Measurements from ENCODE around the gene RAN.
"Not testable (repeated sequence)": the region's sequence is repeated elsewhere in the genome, so short reads cannot be mapped to it uniquely, and the experiment has no call there.

RAN gene
- 191 to 533 (median 195) reads per million in 4 experiments for total RNA-seq

GRCh38 chr12:130871286-130872178 is at the start of gene RAN:
Gene RAN, plus strand, starts transcription at chr12:130872066. Its CDS starts 528 bp downstream, at chr12:130872594.
- DNase-seq, result peak; percentile 82

GRCh38 chr12:130825771-130826150 is 46.1 kb upstream of the RAN start:
- no peak for DNase-seq

GRCh38 chr12:130826151-130826801 is 45.6 kb upstream of the RAN start:
- DNase-seq, result peak; percentile 66

GRCh38 chr12:130827432-130827831 is 44.4 kb upstream of the RAN start:
- no peak for DNase-seq

GRCh38 chr12:130828895-130829294 is 43.0 kb upstream of the RAN start:
- DNase-seq, result no peak

- DNase-seq, result no peak
These were observed 42.2 kb upstream of the RAN start for GRCh38 chr12:130829391-130830245.

GRCh38 chr12:130830246-130830551 is 41.7 kb upstream of the RAN start:
- DNase-seq, result no peak

- DNase-seq, result no peak
These were observed 40.6 kb upstream of the RAN start for GRCh38 chr12:130831246-130831645.

GRCh38 chr12:130831876-130832405 is 39.9 kb upstream of the RAN start:
- DNase-seq, result no peak

GRCh38 chr12:130832561-130833209 is 39.2 kb upstream of the RAN start:
- DNase-seq, result no peak

- no peak for DNase-seq
These were observed 36.9 kb upstream of the RAN start for GRCh38 chr12:130835011-130835410.

GRCh38 chr12:130835436-130835835 is 36.4 kb upstream of the RAN start:
- no peak for DNase-seq

GRCh38 chr12:130838284-130838950 is 33.4 kb upstream of the RAN start:
- DNase-seq, result no peak

GRCh38 chr12:130838951-130839769 is 32.7 kb upstream of the RAN start, which contains the start of gene STX2:
Gene STX2, minus strand, starts transcription at chr12:130839250. Its CDS starts 151 bp downstream, at chr12:130839099.
- peak; percentile 87 for DNase-seq

GRCh38 chr12:130839770-130840404 is 32.0 kb upstream of the RAN start:
- DNase-seq, result no peak

GRCh38 chr12:130846369-130846768 is 25.5 kb upstream of the RAN start:
- DNase-seq, result no peak

GRCh38 chr12:130847112-130847511 is 24.8 kb upstream of the RAN start:
- DNase-seq, result no peak

GRCh38 chr12:130848105-130848504 is 23.8 kb upstream of the RAN start:
- not testable (repeated sequence) for DNase-seq

- DNase-seq, result not testable (repeated sequence)
These were observed 23.0 kb upstream of the RAN start for GRCh38 chr12:130848785-130849305.

Data from effector CD8-positive, alpha-beta T cell (primary cell).